OCI-LY3 (cell line): ENCODE measurements around the gene PKP4.

Experiments used
- EZH2phosphoT487 ChIP-seq: fragments of 200-600 bp; shearing (Covaris generic); IDR thresholded peaks from 2 replicates; pipeline ENCODE4 v1.6.1; 2018; ENCODE audit warnings: antibody characterized with exemption, mixed run types, low read depth
- TF ChIP-seq, protein P1 (sequence below): fragments of 200-600, 300-600 bp; sonication (generic); IDR thresholded peaks from 2 replicates; pipeline ENCODE4 v1.5.1; 2014; ENCODE audit warnings: antibody characterized with exemption, low read length, low read depth

GRCh38 chr2:158456309-158457066 is at the start of gene PKP4, which contains the start of gene CCDC148:
- TF ChIP-seq, protein P1, sequence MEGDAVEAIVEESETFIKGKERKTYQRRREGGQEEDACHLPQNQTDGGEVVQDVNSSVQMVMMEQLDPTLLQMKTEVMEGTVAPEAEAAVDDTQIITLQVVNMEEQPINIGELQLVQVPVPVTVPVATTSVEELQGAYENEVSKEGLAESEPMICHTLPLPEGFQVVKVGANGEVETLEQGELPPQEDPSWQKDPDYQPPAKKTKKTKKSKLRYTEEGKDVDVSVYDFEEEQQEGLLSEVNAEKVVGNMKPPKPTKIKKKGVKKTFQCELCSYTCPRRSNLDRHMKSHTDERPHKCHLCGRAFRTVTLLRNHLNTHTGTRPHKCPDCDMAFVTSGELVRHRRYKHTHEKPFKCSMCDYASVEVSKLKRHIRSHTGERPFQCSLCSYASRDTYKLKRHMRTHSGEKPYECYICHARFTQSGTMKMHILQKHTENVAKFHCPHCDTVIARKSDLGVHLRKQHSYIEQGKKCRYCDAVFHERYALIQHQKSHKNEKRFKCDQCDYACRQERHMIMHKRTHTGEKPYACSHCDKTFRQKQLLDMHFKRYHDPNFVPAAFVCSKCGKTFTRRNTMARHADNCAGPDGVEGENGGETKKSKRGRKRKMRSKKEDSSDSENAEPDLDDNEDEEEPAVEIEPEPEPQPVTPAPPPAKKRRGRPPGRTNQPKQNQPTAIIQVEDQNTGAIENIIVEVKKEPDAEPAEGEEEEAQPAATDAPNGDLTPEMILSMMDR, result no peak
- no peak for TF ChIP-seq EZH2phosphoT487
